UCSD-AML1 (cell line): ENCODE measurements around the gene AP1AR.
"Not testable (repeated sequence)": the region's sequence is repeated elsewhere in the genome, so short reads cannot be mapped to it uniquely, and the experiment has no call there.

Experiments
- DNase-seq: peaks from one replicate; lab custom pipeline; 2025; ENCODE audit not compliant: unreplicated experiment; lab: John Stamatoyannopoulos, UW

Gene AP1AR

DNA sequence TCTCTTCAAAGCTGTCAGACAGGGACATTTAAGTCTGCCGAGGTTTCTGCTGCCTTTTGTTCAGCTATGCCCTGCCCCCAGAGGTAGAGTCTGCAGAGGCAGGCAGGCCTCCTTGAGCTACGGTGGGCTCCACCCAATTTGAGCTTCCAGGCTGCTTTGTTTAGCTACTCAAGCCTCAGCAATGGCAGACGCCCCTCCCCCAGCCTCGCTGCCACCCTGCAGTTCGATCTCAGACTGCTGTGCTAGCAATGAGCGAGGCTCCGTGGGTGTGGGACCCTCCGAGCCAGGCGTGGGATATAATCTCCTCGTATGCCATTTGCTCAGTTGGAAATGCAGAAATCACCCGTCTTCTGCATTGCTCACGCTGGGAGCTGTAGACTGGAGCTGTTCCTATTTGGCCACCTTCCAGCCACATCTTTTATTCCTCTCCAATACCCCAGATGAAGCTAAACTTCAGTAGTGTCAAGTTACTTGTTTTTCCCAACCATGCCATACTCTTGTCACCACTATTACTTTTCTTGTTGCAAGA lies 77.7 kb downstream of the AP1AR start:
- DNase-seq = not testable (repeated sequence)

DNA sequence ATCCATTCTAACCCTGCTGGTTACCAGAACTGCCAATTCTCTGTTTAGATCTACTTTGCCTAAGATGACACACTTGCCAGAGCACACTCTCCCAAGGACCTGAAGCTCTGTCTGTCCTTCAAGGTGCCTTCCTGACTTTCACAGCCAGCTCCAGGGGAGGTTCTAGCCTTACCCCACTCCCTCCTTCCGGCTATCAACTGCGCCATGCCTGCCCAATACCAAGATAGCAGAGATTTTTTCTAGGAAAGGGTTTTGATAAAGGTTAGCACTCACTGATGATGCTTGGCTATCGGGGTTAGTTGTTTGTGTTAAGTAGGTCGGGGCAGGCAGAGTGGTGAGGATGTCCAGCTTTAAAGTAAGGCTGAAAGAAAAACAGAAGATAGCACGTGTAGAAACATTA lies 79.9 kb downstream of the AP1AR start:
- no peak for DNase-seq

- DNase-seq = peak; percentile 17
Observed at GRCh38 chr4:112312610-112313239, 81.1 kb downstream of the AP1AR start.

DNA sequence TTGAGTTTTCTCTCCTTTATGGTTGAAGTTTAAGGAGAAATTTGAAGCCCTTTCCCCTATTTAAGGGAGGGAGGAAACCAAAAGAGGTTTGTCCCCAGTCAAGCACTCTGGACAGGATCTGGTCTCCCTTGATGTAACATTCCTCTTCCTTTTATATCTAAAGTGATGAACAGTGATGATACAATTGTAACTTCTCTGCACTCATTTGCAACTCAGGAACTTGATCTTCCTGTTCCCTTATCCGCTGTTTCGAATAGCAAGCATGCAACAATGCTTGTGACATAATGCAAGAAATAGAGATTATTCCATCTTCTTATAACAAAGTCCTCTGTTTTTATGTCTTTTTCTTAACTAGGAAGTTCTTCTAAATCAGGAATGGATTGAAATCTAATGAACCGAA lies 83.9 kb downstream of the AP1AR start:
- DNase-seq = no peak

DNA sequence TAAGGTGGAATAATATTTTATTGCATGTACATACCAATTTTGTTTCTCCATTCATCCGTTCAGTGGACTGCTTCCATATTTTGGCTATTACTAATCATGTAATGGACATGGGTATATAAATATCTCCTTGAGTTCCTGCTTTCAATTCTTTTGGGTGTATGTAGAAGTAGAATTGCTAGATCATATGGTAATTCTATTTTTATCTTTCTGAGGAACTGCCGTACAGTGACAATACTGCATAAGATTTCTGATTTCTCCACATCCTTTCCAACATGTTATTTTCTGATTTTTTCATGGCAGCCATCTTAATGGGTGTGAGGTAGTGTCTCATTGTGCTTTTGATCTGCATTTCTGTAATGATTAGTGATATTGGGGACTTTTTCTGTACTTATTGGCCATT lies 84.8 kb downstream of the AP1AR start:
- DNase-seq = no peak

DNA sequence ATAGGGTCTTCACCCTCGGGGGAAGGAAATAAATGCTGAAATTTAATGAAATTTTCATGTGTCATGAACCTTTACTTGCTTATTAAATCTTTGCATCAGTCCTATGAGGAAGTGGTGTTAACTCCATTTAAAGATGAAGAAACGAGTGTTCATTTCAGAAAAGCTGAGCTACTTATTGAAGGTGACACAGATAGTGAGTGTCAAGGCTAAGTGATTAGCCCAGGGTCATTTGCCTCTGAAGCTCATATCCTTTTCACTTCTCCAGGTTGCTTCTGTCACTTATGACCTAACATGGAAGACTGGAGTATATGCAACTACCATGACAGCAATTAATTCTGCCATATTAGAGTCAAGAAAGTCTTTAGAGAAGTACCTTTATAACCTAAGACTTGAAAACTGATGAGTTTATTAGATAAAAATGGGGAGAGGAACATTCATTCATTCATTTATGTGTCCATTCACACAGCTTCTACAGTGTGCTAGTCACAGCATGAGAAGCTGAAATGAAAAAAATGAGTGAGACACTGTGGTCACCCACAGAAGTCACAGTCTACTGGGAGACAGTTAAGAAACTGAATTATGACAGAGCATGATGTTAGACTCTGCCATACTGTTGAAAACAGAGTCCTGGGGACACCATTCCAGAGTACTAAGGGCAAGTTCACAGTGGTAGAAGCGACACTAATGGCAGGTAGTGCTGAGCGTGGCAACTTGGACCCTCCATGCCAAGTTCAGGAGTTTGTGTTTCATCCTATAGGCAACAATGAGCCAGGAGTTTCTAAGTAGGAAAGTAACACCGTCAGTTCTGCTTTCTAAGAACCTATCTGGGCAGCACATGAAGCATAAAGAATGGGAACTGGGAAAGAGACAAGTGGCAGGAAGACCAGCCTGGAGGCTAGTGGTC lies 86.9 kb downstream of the AP1AR start:
- DNase-seq = no peak
